HG03460 (cell line): ENCODE data around the gene POLR1D.

Experiments used
- ATAC-seq: cut with Tn5 transposase; IDR thresholded peaks from one replicate; pipeline ENCODE4 v1.9.1; 2021; ENCODE audit not compliant: unreplicated experiment

Gene POLR1D

GRCh38 chr13:27621366-27622101 is at the start of gene POLR1D:
POLR1D (plus strand) TSS chr13:27621892; CDS start chr13:27621984, 92 bp downstream.
- ATAC-seq: peak; percentile 56

GRCh38 chr13:27572234-27572901 is 49.3 kb upstream of the POLR1D start:
- no peak for ATAC-seq

GRCh38 chr13:27573265-27573664 is 48.4 kb upstream of the POLR1D start:
- ATAC-seq: no peak

GRCh38 chr13:27574661-27575060 is 47.0 kb upstream of the POLR1D start:
- no peak for ATAC-seq

GRCh38 chr13:27578121-27579030 is 43.3 kb upstream of the POLR1D start:
- ATAC-seq: no peak

GRCh38 chr13:27583645-27584044 is 38.0 kb upstream of the POLR1D start:
- no peak for ATAC-seq

GRCh38 chr13:27587095-27587746 is 34.5 kb upstream of the POLR1D start:
- no peak for ATAC-seq

GRCh38 chr13:27588405-27588804 is 33.3 kb upstream of the POLR1D start:
- no peak for ATAC-seq

- ATAC-seq: no peak
Observed at GRCh38 chr13:27592865-27593264, 28.8 kb upstream of the POLR1D start.

- peak; percentile 61 for ATAC-seq
Observed at GRCh38 chr13:27593267-27593666, 28.4 kb upstream of the POLR1D start.

- ATAC-seq: no peak
Observed at GRCh38 chr13:27595055-27595811, 26.5 kb upstream of the POLR1D start.

- no peak for ATAC-seq
Observed at GRCh38 chr13:27599096-27599495, 22.6 kb upstream of the POLR1D start.

- ATAC-seq: no peak
Observed at GRCh38 chr13:27599845-27600553, 21.7 kb upstream of the POLR1D start.

- no peak for ATAC-seq
Observed at GRCh38 chr13:27600711-27601110, 21.0 kb upstream of the POLR1D start.

- ATAC-seq: no peak
Observed at GRCh38 chr13:27601208-27601607, 20.5 kb upstream of the POLR1D start.

GRCh38 chr13:27601803-27602202 is 19.9 kb upstream of the POLR1D start:
- ATAC-seq: no peak

- ATAC-seq: no peak
Observed at GRCh38 chr13:27605099-27605498, 16.6 kb upstream of the POLR1D start.

GRCh38 chr13:27605610-27606200 is 16.0 kb upstream of the POLR1D start:
- ATAC-seq: no peak

- ATAC-seq: no peak
Observed at GRCh38 chr13:27607125-27607524, 14.6 kb upstream of the POLR1D start.
